SK-N-SH (cell line): Measurements from ENCODE around the gene ISL1. TPM values are rescaled to one million over a fixed set of nuclear protein-coding genes. Genes with fewer than 3 reads are reported as not detected.

ENCODE experiments used
- CTCF ChIA-PET: fragments of 300-600, 350-600 bp; formaldehyde crosslinking; extraction: SDS; loops from one replicate; lab custom pipeline; 2021; lab: Yijun Ruan, JAX
- POLR2A ChIA-PET: fragments of 350-600 bp; sonication (Branson Sonifier 250); formaldehyde crosslinking; extraction: SDS; loops from one replicate; lab custom pipeline; 2020; ENCODE audit warnings: antibody characterized with exemption, inconsistent platforms; lab: Yijun Ruan, JAX
- DNase-seq: peaks from one replicate; pipeline ENCODE4 v3.0.0; 2012
- H2AFZ ChIP-seq: fragments of 200-600 bp; sonication (generic); 2 replicates; pipeline ENCODE4 v1.8.1; 2016; ENCODE audit warnings: antibody characterized with exemption, mild to moderate bottlenecking, low read depth
- H3F3A ChIP-seq: fragments of 200-600 bp; sonication (generic); replicated peaks from 2 replicates; pipeline ENCODE3; 2016; ENCODE audit warnings: antibody characterized with exemption, mild to moderate bottlenecking; ENCODE audit not compliant: insufficient read depth
- H3K27ac ChIP-seq, 2 experiments: fragments of 200-500 bp in 1 of 2; fragments of 200-600 bp in 1 of 2; sonication (Bioruptor generic) in 1 of 2; sonication (generic), shearing (Covaris generic) in 1 of 2; 2 replicates each; pipeline versions ENCODE4 v1.5.1 to v1.6.1; 2014 to 2016; ENCODE audit warnings: low read depth in 2 of 2, inconsistent platforms in 1 of 2, low read length in 1 of 2, mild to moderate bottlenecking in 1 of 2, mixed read lengths in 1 of 2
- H3K27me3 ChIP-seq: fragments of 200-600 bp; sonication (generic), shearing (Covaris generic); 2 replicates; pipeline ENCODE4 v1.6.1; 2016; ENCODE audit warnings: mixed run types; ENCODE audit not compliant: insufficient read depth
- H3K36me3 ChIP-seq, 2 experiments: fragments of 200-500 bp in 1 of 2; fragments of 200-600 bp in 1 of 2; sonication (Bioruptor generic) in 1 of 2; sonication (generic) in 1 of 2; replicated peaks in 1 of 2; 2 replicates each; pipeline versions ENCODE3 to v1.5.1; 2014 to 2016; ENCODE audit warnings: low read length in 1 of 2, mild to moderate bottlenecking in 1 of 2; ENCODE audit not compliant: insufficient read depth in 2 of 2, control insufficient read depth in 1 of 2
- H3K4me1 ChIP-seq, 2 experiments: fragments of 200-500 bp in 1 of 2; fragments of 200-600 bp in 1 of 2; sonication (Bioruptor generic) in 1 of 2; sonication (generic), shearing (Covaris generic) in 1 of 2; 2 replicates each; pipeline versions ENCODE4 v1.5.1 to v1.6.1; 2014 to 2016; ENCODE audit warnings: low read depth in 1 of 2, low read length in 1 of 2, mixed run types in 1 of 2; ENCODE audit not compliant: insufficient read depth in 2 of 2, control insufficient read depth in 1 of 2
- H3K4me2 ChIP-seq: fragments of 200-600 bp; sonication (generic), shearing (Covaris generic); 2 replicates; pipeline ENCODE4 v1.6.1; 2017; ENCODE audit warnings: mixed run types
- H3K4me3 ChIP-seq, 2 experiments: fragments of 200-500 bp in 1 of 2; fragments of 200-600 bp in 1 of 2; sonication (Bioruptor generic) in 1 of 2; sonication (generic), shearing (Covaris generic) in 1 of 2; 2 replicates each; pipeline versions ENCODE4 v1.5.1 to v1.8.1; 2014 to 2016; ENCODE audit warnings: low read depth in 2 of 2, inconsistent platforms in 1 of 2, low read length in 1 of 2, mild to moderate bottlenecking in 1 of 2, mixed read lengths in 1 of 2, moderate library complexity in 1 of 2
- H3K79me2 ChIP-seq: fragments of 200-600 bp; sonication (generic); 2 replicates; pipeline ENCODE4 v1.8.1; 2017; ENCODE audit warnings: mild to moderate bottlenecking; ENCODE audit not compliant: insufficient read depth
- H3K9ac ChIP-seq: fragments of 200-600 bp; sonication (generic); 2 replicates; pipeline ENCODE4 v1.6.1; 2017; ENCODE audit warnings: mixed run types
- H3K9me2 ChIP-seq: fragments of 200-600 bp; sonication (generic); 2 replicates; pipeline ENCODE4 v1.6.1; 2017; ENCODE audit warnings: mixed run types
- H3K9me3 ChIP-seq: fragments of 200-600 bp; sonication (generic); 2 replicates; pipeline ENCODE4 v1.6.1; 2017; ENCODE audit warnings: mixed run types, mild to moderate bottlenecking, moderate library complexity
- H4K20me1 ChIP-seq: fragments of 200-600 bp; sonication (generic); 2 replicates; pipeline ENCODE4 v1.6.1; 2017; ENCODE audit warnings: mild to moderate bottlenecking, mixed run types; ENCODE audit not compliant: insufficient read depth
- ELF1 ChIP-seq: IDR thresholded peaks from 2 replicates; pipeline ENCODE4 v1.4.0; 2012
- EP300 ChIP-seq, 2 experiments: IDR thresholded peaks; 2 replicates each; pipeline versions ENCODE4 v1.4.0 to v1.6.1; 2012; ENCODE audit warnings: borderline replicate concordance in 1 of 2, low read depth in 1 of 2, low read length in 1 of 2
- FOXM1 ChIP-seq: IDR thresholded peaks from 2 replicates; pipeline ENCODE4 v1.4.0; 2012; ENCODE audit warnings: low read depth, mild to moderate bottlenecking
- JUND ChIP-seq: IDR thresholded peaks from 2 replicates; pipeline ENCODE4 v1.4.0; 2012
- MXI1 ChIP-seq: IDR thresholded peaks from 2 replicates; pipeline ENCODE4 v1.6.1; 2012; ENCODE audit warnings: mild to moderate bottlenecking, low read depth, low read length, improper control_type of control experiment
- POLR2AphosphoS5 ChIP-seq: IDR thresholded peaks from 2 replicates; pipeline ENCODE4 v1.6.1; 2012; ENCODE audit warnings: low read depth, low read length
- RAD21 ChIP-seq: IDR thresholded peaks from 2 replicates; pipeline ENCODE4 v1.6.1; 2012; ENCODE audit warnings: mild to moderate bottlenecking, low read length
- RCOR1 ChIP-seq: fragments of 150-350 bp; IDR thresholded peaks from 2 replicates; pipeline ENCODE4 v1.6.1; 2017; ENCODE audit warnings: antibody characterized with exemption, low read length
- TEAD4 ChIP-seq: IDR thresholded peaks from 2 replicates; pipeline ENCODE4 v1.4.0; 2012; ENCODE audit warnings: mild to moderate bottlenecking, borderline replicate concordance; ENCODE audit not compliant: insufficient read depth
- YY1 ChIP-seq: IDR thresholded peaks from 2 replicates; pipeline ENCODE4 v1.4.0; 2012; ENCODE audit warnings: low read depth, mild to moderate bottlenecking
- WGBS: methylation state at CpG from one replicate; pipeline ENCODE4 v1.1.6; 2017; ENCODE audit warnings: low lambda C conversion rate; 5-methylcytosine and 5-hydroxymethylcytosine counted together
- polyA plus RNA-seq, 3 experiments: library from polyadenylated mRNA; depleted of rRNA; stranded (reverse); fragments of >200 nt; gene quantifications; 2 replicates each; pipeline ENCODE4 v1.2.3, GENCODE V29; 2012
- TF ChIP-seq, protein P1 (sequence below): IDR thresholded peaks from 2 replicates; pipeline ENCODE4 v1.4.0; 2012; ENCODE audit warnings: low read depth, borderline replicate concordance
- TF ChIP-seq, protein P2 (sequence below): IDR thresholded peaks from 2 replicates; pipeline ENCODE4; 2012
- TF ChIP-seq, protein P3 (sequence below): fragments of 200-600 bp; sonication (generic); IDR thresholded peaks from 2 replicates; pipeline ENCODE4 v1.6.1; 2017; ENCODE audit warnings: antibody characterized with exemption, mild to moderate bottlenecking, moderate library complexity
- TF ChIP-seq, protein P4 (sequence below): fragments of 150-350 bp; IDR thresholded peaks from 2 replicates; pipeline ENCODE4 v1.6.1; 2017; ENCODE audit warnings: antibody characterized with exemption, low read length, low read depth, borderline replicate concordance

Gene ISL1
- polyA plus RNA-seq, 1 of the 3 experiments (the other 2 are of a cell fraction) = 15.2 TPM

DNA sequence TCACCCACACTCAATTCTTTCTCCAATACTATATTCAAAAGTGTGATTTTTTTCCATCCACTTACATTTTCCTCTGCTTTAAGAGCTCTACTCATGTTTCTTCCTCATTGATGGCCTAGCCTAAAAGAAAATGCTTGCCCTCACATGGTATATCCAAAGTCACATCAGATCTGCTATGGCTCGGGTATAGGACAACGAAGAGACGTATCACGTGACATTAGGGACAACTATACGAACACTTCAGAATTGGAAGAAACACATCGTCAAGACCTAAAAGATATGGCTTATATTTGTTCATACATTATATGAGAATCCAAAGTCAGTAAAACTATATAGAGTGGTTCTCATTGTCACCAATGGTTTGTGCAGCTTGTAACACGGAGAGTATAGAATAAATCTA, 8.2 kb upstream of the ISL1 start (continued):
- TF ChIP-seq, protein P1, sequence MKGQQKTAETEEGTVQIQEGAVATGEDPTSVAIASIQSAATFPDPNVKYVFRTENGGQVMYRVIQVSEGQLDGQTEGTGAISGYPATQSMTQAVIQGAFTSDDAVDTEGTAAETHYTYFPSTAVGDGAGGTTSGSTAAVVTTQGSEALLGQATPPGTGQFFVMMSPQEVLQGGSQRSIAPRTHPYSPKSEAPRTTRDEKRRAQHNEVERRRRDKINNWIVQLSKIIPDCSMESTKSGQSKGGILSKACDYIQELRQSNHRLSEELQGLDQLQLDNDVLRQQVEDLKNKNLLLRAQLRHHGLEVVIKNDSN = no peak
- TF ChIP-seq JUND = no peak

DNA sequence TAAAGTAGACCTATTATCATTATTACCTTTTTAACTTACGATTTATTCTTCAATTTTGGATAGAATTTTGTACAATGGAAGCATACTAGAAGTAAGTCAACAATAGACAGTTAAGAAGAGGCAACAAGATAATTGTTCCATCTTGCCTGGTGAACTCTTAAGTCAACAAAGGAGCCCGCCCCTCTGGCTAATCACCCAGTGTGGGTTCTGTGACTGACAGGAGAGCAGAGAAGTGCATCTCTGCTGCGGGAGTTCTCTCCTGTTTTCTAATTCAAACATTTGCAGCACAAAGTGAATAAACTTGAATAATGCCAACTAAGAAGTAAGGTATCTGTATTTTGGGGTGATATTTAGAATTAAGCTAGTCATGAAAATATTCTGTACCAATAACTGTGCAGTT, 6.7 kb upstream of the ISL1 start:
- Histone ChIP-seq H3K27me3 (no peaks in the 10 kb centered on the region), H3K27ac (peak overlapping the region in 1 of 2 experiments; percentile 100; a peak in 2 of 4 replicates), H3K36me3 (peaks cover 0 to 18% of the 10 kb centered on the region in 2 experiments), H3K4me2 (peak overlapping the region; percentile 85; the same call in 1 of the 2 replicates), H3F3A (no peaks in the 10 kb centered on the region), H4K20me1 (no peaks in the 10 kb centered on the region), H3K4me1 (peaks cover 10 to 33% of the 10 kb centered on the region in 2 experiments; a peak in 3 of 4 replicates), H3K9ac (no peak overlapping the region), H3K4me3 (peak overlapping the region in 1 of 2 experiments; percentile 83; a peak in 2 of 4 replicates), H2AFZ (peak overlapping the region; percentile 82; the same call in 1 of the 2 replicates), H3K9me3 (no peaks in the 10 kb centered on the region), H3K9me2 (no peaks in the 10 kb centered on the region), H3K79me2 (peaks cover 23% of the 10 kb centered on the region)
- WGBS = 45% methylated on average over 3 of the region's 3 CpGs
- peak; percentile 24 for DNase-seq
- TF ChIP-seq MXI1 = no peak
- TF ChIP-seq, protein P2, sequence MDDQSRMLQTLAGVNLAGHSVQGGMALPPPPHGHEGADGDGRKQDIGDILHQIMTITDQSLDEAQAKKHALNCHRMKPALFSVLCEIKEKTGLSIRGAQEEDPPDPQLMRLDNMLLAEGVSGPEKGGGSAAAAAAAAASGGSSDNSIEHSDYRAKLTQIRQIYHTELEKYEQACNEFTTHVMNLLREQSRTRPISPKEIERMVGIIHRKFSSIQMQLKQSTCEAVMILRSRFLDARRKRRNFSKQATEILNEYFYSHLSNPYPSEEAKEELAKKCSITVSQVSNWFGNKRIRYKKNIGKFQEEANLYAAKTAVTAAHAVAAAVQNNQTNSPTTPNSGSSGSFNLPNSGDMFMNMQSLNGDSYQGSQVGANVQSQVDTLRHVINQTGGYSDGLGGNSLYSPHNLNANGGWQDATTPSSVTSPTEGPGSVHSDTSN = 0 out of 2 replicates have a peak, but pooled peaks have one; percentile 18
- ChIA-PET CTCF (interaction anchor here (1.0 to 14.4 kb wide), 2 partner anchors 410 to 418 kb away, joined by 3 to 303 read pairs; no protein-coding TSS in a partner anchor), POLR2A (interaction anchor here (3.2 to 15.0 kb wide), 2 partner anchors 11 to 410 kb away, joined by 10 to 437 read pairs; no protein-coding TSS in a partner anchor)

DNA sequence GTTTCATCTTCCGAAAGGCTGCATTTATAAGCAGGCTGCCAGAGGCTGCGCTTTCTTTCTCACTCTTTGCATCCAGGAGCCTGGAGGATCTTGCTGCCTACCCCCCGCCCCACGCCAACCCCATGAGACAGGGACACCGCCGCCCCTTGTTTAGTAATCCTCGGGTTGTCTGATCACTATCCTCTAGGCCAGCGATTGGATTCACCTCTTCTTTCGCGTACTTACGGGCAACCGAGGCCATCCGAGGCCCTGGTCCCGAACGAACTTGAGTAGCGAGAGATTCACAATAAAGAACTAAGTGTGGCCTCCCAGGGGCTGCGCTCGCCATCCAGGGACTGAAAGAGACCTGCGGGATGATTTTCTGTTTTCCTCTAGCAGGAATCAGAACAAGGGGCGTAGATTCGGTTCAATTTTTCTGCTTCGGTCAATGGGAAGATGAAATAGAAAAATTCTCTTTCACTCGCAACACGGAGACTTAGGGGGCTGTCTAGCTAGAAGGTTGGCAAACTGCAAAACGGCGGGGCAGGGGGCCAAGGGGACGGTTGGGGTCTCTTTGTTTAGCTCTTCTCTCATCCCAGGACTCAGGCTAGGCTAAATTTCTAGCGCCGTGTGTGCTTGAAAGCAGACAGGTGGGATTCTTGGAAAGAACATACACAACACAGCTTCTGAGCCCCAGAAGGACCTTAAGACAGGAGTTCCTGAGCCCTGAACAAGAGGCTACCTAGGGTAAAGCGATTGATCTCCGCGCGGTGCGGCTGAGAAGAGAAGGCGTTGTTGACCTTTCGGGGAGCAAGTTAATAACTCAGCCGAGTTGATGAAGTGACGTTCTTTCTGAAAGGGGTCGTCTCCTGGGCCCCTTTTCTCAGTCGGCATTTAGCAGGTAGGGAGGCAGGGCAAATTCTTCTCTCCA, 5.8 kb upstream of the ISL1 start:
- H2AFZ ChIP-seq = peak overlapping the region; percentile 82
- ChIA-PET CTCF (interaction anchor here (1.2 to 14.4 kb wide), 7 partner anchors 10 to 630 kb away, joined by 4 to 303 read pairs (median 8); no protein-coding TSS in a partner anchor), POLR2A (interaction anchor here (1.0 to 15.0 kb wide), 11 partner anchors 11 to 1187 kb away, joined by 3 to 437 read pairs (median 5); no protein-coding TSS in a partner anchor)
- H3K4me1 ChIP-seq = peaks cover 10 to 27% of the 10 kb centered on the region in 2 experiments; a peak in 3 of 4 replicates
- H3K27ac ChIP-seq = peak overlapping the region; percentile 76 to 100
- peak overlapping the region; percentile 83 to 86 for H3K4me3 ChIP-seq
- peaks cover 0 to 18% of the 10 kb centered on the region in 2 experiments for H3K36me3 ChIP-seq
- no peaks in the 10 kb centered on the region for H3K27me3 ChIP-seq
- peaks cover 32% of the 10 kb centered on the region for H3K79me2 ChIP-seq
- no peaks in the 10 kb centered on the region for H4K20me1 ChIP-seq
- DNase-seq = peak; percentile 21
- H3K9me2 ChIP-seq = no peaks in the 10 kb centered on the region
- H3F3A ChIP-seq = no peaks in the 10 kb centered on the region
- H3K4me2 ChIP-seq = peak overlapping the region; percentile 85
- 15% methylated on average over 40 of the region's 40 CpGs for WGBS
- no peaks in the 10 kb centered on the region for H3K9me3 ChIP-seq
- peak overlapping the region; percentile 51; the same call in 1 of the 2 replicates for H3K9ac ChIP-seq
- no peak for TF ChIP-seq MXI1
- no peak for TF ChIP-seq FOXM1
- no peak for TF ChIP-seq ELF1
- TF ChIP-seq, protein P3, sequence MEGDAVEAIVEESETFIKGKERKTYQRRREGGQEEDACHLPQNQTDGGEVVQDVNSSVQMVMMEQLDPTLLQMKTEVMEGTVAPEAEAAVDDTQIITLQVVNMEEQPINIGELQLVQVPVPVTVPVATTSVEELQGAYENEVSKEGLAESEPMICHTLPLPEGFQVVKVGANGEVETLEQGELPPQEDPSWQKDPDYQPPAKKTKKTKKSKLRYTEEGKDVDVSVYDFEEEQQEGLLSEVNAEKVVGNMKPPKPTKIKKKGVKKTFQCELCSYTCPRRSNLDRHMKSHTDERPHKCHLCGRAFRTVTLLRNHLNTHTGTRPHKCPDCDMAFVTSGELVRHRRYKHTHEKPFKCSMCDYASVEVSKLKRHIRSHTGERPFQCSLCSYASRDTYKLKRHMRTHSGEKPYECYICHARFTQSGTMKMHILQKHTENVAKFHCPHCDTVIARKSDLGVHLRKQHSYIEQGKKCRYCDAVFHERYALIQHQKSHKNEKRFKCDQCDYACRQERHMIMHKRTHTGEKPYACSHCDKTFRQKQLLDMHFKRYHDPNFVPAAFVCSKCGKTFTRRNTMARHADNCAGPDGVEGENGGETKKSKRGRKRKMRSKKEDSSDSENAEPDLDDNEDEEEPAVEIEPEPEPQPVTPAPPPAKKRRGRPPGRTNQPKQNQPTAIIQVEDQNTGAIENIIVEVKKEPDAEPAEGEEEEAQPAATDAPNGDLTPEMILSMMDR = no peak
- TF ChIP-seq, protein P4, sequence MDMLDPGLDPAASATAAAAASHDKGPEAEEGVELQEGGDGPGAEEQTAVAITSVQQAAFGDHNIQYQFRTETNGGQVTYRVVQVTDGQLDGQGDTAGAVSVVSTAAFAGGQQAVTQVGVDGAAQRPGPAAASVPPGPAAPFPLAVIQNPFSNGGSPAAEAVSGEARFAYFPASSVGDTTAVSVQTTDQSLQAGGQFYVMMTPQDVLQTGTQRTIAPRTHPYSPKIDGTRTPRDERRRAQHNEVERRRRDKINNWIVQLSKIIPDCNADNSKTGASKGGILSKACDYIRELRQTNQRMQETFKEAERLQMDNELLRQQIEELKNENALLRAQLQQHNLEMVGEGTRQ = no peak
- TF ChIP-seq EP300 (IDR thresholded peaks at IDR 0.05; ENCODE audit: borderline replicate concordance in 1 of 2, low read depth in 1 of 2, low read length in 1 of 2) = no peak
- TF ChIP-seq RCOR1 = no peak
- TF ChIP-seq RAD21 = no peak
- no peak for TF ChIP-seq YY1
- no peak for TF ChIP-seq POLR2AphosphoS5
- TF ChIP-seq TEAD4 = no peak
